Spleen (tissue), 11 donors: ENCODE data around the gene NELL2. TPM values are rescaled to one million over a fixed set of nuclear protein-coding genes. Genes with fewer than 3 reads are reported as not detected.

Source experiments
- DNase-seq: peaks from one replicate; pipeline ENCODE4 v3.0.0-alpha.2; 2020
- H3K27ac ChIP-seq, 8 donors: fragments of 200-600 bp; sonication (generic) in 7 of 8; 1 replicate in 4 of 8; 2 replicates in 4 of 8; pipeline versions ENCODE4 v1.5.0 to v1.8.0; 2016 to 2021; ENCODE audit warnings: inconsistent platforms in 4 of 8, mild to moderate bottlenecking in 4 of 8, moderate library complexity in 1 of 8
- H3K27me3 ChIP-seq, 7 donors: fragments of 200-600 bp; sonication (generic) in 6 of 7; replicated peaks in 1 of 7; 1 replicate in 4 of 7; 2 replicates in 3 of 7; pipeline versions ENCODE4 v1.5.0 to v1.8.0; 2016 to 2021; ENCODE audit warnings: inconsistent platforms in 3 of 7, mild to moderate bottlenecking in 1 of 7
- H3K36me3 ChIP-seq, 6 donors: fragments of 200-600 bp; sonication (generic) in 5 of 6; 1 replicate in 4 of 6; 2 replicates in 2 of 6; pipeline versions ENCODE4 v1.5.0 to v1.8.0; 2016 to 2021; ENCODE audit warnings: inconsistent platforms in 2 of 6
- H3K4me1 ChIP-seq, 6 donors: fragments of 200-600 bp; sonication (generic) in 5 of 6; 1 replicate in 3 of 6; 2 replicates in 3 of 6; pipeline versions ENCODE4 v1.5.0 to v1.8.0; 2016 to 2021; ENCODE audit warnings: inconsistent platforms in 3 of 6
- H3K4me3 ChIP-seq, 8 donors: fragments of 200-600 bp; sonication (generic) in 7 of 8; 1 replicate in 4 of 8; 2 replicates in 4 of 8; pipeline versions ENCODE4 v1.5.0 to v1.8.0; 2016 to 2021; ENCODE audit warnings: inconsistent platforms in 4 of 8, mild to moderate bottlenecking in 4 of 8, moderate library complexity in 2 of 8
- H3K9me3 ChIP-seq, 8 donors: fragments of 200-600 bp; sonication (generic) in 7 of 8; 1 replicate in 4 of 8; 2 replicates in 4 of 8; pipeline versions ENCODE4 v1.5.0 to v1.8.0; 2016 to 2021; ENCODE audit warnings: inconsistent platforms in 4 of 8
- POLR2A ChIP-seq, 3 donors: fragments of 450-650 bp; IDR thresholded peaks; one replicate each; pipeline ENCODE4 v1.5.1; 2017; ENCODE audit warnings: antibody characterized with exemption in 3 of 3, mild to moderate bottlenecking in 1 of 3
- POLR2AphosphoS5 ChIP-seq, 3 donors: sonication (generic); formaldehyde crosslinking; IDR thresholded peaks; one replicate each; pipeline ENCODE4 v1.5.1; 2017; ENCODE audit warnings: antibody characterized with exemption in 3 of 3
- WGBS, 5 donors: extraction: QIAGEN DNeasy Blood & Tissue Kit in 3 of 5; methylation state at CpG; one replicate each; pipeline versions ENCODE4 v1.1.5 to v1.1.7; 2013 to 2018; 5-methylcytosine and 5-hydroxymethylcytosine counted together
- intact Hi-C: fragments of 100-400 bp; cut with DNase I; formaldehyde crosslinking; loops from one replicate; pipeline ENCODE4 v1.15.0; 2023; ENCODE audit warnings: low total_unique reads
- polyA plus RNA-seq, 3 donors: library from polyadenylated mRNA; stranded (reverse); fragments of 200-250 nt; gene quantifications; one replicate each; pipeline ENCODE4 v1.2.1, GENCODE V29; 2013
- total RNA-seq, 7 donors: library from RNA; depleted of rRNA in 3 of 7; stranded (reverse); fragments of >200 nt in 3 of 7; fragmentation: NEBNext Ultra II Directional in 4 of 7; extraction: Animal tissue kit (Norgen Biotek cat#: 25700) in 4 of 7; gene quantifications; one replicate each; pipeline versions ENCODE4 v1.1.0 to v1.2.1, GENCODE V29; 2016 to 2021
- TF ChIP-seq, protein P1 (sequence below), 11 experiments: fragments of 200-600 bp in 7 of 11; fragments of 450-650 bp in 4 of 11; sonication (generic) in 4 of 11; IDR thresholded peaks in 8 of 11; conservative IDR thresholded peaks in 3 of 11; 1 replicate in 7 of 11; 2 replicates in 4 of 11; pipeline versions ENCODE4 v1.4.0 to v1.8.0; 2016 to 2021; ENCODE audit warnings: antibody characterized with exemption in 11 of 11, inconsistent platforms in 4 of 11, mild to moderate bottlenecking in 1 of 11
- donor health status: healthy with polysubstance abuse.
- donor health status: DM: no; HTN: no; CAD: no; lungs with moderate emphysema.
- donor health status: DM: no; HTN: no; CAD: no.
- donor health status: Bipolar disorder and iron deficiency.
- donor health status: healthy.
- donor health status: DM: no; HTN: no; CAD: no.
- donor health status: DM: yes; HTN: yes; CAD: no.

Gene NELL2
- total and polyA plus RNA-seq, 10 donors, result 1.0 to 21.8 (median 8.2) TPM

DNA sequence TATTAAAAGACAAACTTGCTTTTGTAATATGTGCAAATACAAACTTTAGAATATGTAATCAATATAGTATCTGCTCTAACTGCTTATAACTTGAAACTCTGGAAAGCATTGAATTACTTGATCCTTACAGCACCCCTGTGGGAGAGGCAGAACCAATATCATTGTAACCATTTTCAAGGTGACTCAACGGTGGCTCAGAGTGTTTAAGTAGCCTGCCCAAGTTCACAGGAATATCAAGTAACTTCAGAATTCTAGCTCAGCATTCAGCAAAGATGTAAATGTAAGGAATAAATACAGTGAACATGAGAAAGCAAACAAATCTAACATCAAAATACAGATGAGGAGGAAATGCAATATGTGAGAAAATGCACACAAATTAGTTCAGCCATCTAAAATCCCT lies 264.6 kb downstream of the NELL2 start:
- no peak for TF ChIP-seq POLR2AphosphoS5 (IDR thresholded peaks at IDR 0.05)
- no peak for TF ChIP-seq POLR2A (IDR thresholded peaks at IDR 0.05)
- TF ChIP-seq, protein P1, sequence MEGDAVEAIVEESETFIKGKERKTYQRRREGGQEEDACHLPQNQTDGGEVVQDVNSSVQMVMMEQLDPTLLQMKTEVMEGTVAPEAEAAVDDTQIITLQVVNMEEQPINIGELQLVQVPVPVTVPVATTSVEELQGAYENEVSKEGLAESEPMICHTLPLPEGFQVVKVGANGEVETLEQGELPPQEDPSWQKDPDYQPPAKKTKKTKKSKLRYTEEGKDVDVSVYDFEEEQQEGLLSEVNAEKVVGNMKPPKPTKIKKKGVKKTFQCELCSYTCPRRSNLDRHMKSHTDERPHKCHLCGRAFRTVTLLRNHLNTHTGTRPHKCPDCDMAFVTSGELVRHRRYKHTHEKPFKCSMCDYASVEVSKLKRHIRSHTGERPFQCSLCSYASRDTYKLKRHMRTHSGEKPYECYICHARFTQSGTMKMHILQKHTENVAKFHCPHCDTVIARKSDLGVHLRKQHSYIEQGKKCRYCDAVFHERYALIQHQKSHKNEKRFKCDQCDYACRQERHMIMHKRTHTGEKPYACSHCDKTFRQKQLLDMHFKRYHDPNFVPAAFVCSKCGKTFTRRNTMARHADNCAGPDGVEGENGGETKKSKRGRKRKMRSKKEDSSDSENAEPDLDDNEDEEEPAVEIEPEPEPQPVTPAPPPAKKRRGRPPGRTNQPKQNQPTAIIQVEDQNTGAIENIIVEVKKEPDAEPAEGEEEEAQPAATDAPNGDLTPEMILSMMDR (IDR thresholded peaks at IDR 0.05 in 8 of 11, conservative IDR thresholded peaks at IDR 0.05 in 3 of 11), result no peak
- no peak for DNase-seq
- Histone ChIP-seq H3K4me1 (no peaks in the 10 kb centered on the region), H3K27ac (no peak overlapping the region), H3K4me3 (no peak overlapping the region), H3K9me3 (no peaks in the 10 kb centered on the region), H3K27me3 (no peaks in the 10 kb centered on the region), H3K36me3 (no peaks in the 10 kb centered on the region)
- WGBS, 5 donors, result 38 to 63% (median 45%) methylated on average over 1 of the region's 1 CpG
- intact Hi-C loops, result no loop called here

- intact Hi-C loops, result no loop called here
- Histone ChIP-seq H3K36me3 (no peaks in the 10 kb centered on the region), H3K4me1 (no peaks in the 10 kb centered on the region), H3K4me3 (no peak overlapping the region), H3K27me3 (no peaks in the 10 kb centered on the region), H3K27ac (no peak overlapping the region), H3K9me3 (no peaks in the 10 kb centered on the region)
- DNase-seq, result no peak
- TF ChIP-seq POLR2A (IDR thresholded peaks at IDR 0.05) (no peak), POLR2AphosphoS5 (IDR thresholded peaks at IDR 0.05) (no peak)
- TF ChIP-seq, protein P1 (IDR thresholded peaks at IDR 0.05 in 8 of 11, conservative IDR thresholded peaks at IDR 0.05 in 3 of 11), result no peak
- WGBS, 5 donors, result 55 to 89% (median 78%) methylated on average over 1 of the region's 1 CpG
Measured at GRCh38 chr12:44603701-44604100, 272.4 kb downstream of the NELL2 start.

GRCh38 chr12:44592626-44593025 lies 283.5 kb downstream of the NELL2 start:
- H3K27ac ChIP-seq, result no peak overlapping the region
- H3K27me3 ChIP-seq, result no peaks in the 10 kb centered on the region
- no peak for DNase-seq
- no peaks in the 10 kb centered on the region for H3K36me3 ChIP-seq
- H3K4me1 ChIP-seq, result no peaks in the 10 kb centered on the region
- TF ChIP-seq POLR2AphosphoS5 (IDR thresholded peaks at IDR 0.05) (no peak), POLR2A (IDR thresholded peaks at IDR 0.05) (no peak)
- TF ChIP-seq, protein P1 (IDR thresholded peaks at IDR 0.05 in 8 of 11, conservative IDR thresholded peaks at IDR 0.05 in 3 of 11), result no peak
- intact Hi-C loops, result no loop called here
- H3K9me3 ChIP-seq, result no peaks in the 10 kb centered on the region
- no peak overlapping the region for H3K4me3 ChIP-seq

- no peaks in the 10 kb centered on the region for H3K9me3 ChIP-seq
- DNase-seq, result no peak
- no peaks in the 10 kb centered on the region for H3K36me3 ChIP-seq
- H3K27ac ChIP-seq, result no peak overlapping the region
- H3K4me1 ChIP-seq, result no peaks in the 10 kb centered on the region
- no peaks in the 10 kb centered on the region for H3K27me3 ChIP-seq
- no peak for TF ChIP-seq POLR2AphosphoS5 (IDR thresholded peaks at IDR 0.05)
- H3K4me3 ChIP-seq, result no peak overlapping the region
- intact Hi-C loops, result no loop called here
Measured at GRCh38 chr12:44589697-44590096, 286.4 kb downstream of the NELL2 start.

DNA sequence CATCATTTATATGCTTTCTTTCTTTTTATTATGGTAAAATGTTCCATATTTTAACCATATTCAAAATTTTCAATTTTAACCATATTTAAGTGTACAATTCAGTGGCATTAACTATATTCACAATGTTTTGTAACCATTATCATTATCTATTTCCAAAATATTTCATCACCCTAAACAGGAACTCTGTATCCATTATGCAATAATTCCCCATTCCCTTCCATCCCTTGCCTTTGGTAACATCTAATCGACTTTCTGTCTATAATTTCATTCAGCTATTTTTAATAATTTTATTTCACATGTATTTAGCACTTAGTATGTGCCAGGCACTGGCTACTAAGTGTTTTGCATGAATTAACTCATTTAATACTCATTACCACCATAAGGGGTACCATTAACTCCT lies 287.5 kb downstream of the NELL2 start:
- Histone ChIP-seq H3K9me3 (no peaks in the 10 kb centered on the region), H3K4me1 (no peaks in the 10 kb centered on the region), H3K27me3 (no peaks in the 10 kb centered on the region), H3K4me3 (no peak overlapping the region), H3K36me3 (no peaks in the 10 kb centered on the region), H3K27ac (no peak overlapping the region)
- WGBS, 5 donors, result 74 to 86% (median 76%) methylated on average over 1 of the region's 1 CpG
- intact Hi-C loops, result no loop called here
- TF ChIP-seq POLR2A (IDR thresholded peaks at IDR 0.05) (no peak), POLR2AphosphoS5 (IDR thresholded peaks at IDR 0.05) (no peak)
- TF ChIP-seq, protein P1 (IDR thresholded peaks at IDR 0.05 in 8 of 11, conservative IDR thresholded peaks at IDR 0.05 in 3 of 11), result no peak
- no peak for DNase-seq
